Tibial artery (tissue), 4 donors: ENCODE measurements around the gene NTRK2.

Experiments
- DNase-seq, 2 donors: peaks; one replicate each; pipeline ENCODE4 v3.0.0-alpha.2; 2019
- H3K27ac ChIP-seq, 2 donors: fragments of 200-600 bp; sonication (generic) in 1 of 2; 1 replicate in 1 of 2; 2 replicates in 1 of 2; pipeline ENCODE4 v1.5.1; 2018 to 2019; ENCODE audit warnings: mild to moderate bottlenecking in 1 of 2
- H3K27me3 ChIP-seq, 2 donors: fragments of 200-600 bp; sonication (generic) in 1 of 2; one replicate each; pipeline versions ENCODE4 v1.5.1 to v1.6.0; 2016 to 2019
- H3K36me3 ChIP-seq, 3 donors: fragments of 200-600 bp; sonication (generic) in 2 of 3; one replicate each; pipeline ENCODE4 v1.5.1; 2016 to 2019; ENCODE audit warnings: mild to moderate bottlenecking in 2 of 3
- H3K4me1 ChIP-seq, 4 donors: fragments of 200-600 bp; sonication (generic) in 2 of 4; 1 replicate in 3 of 4; 2 replicates in 1 of 4; pipeline ENCODE4 v1.5.1; 2016 to 2019
- H3K4me3 ChIP-seq, 2 donors: fragments of 200-600 bp; sonication (generic) in 1 of 2; 1 replicate in 1 of 2; 2 replicates in 1 of 2; pipeline ENCODE4 v1.5.1; 2018 to 2019; ENCODE audit warnings: mild to moderate bottlenecking in 2 of 2
- H3K9me3 ChIP-seq, 3 donors: fragments of 200-600 bp; sonication (generic) in 1 of 3; one replicate each; pipeline ENCODE4 v1.5.1; 2016 to 2019
- intact Hi-C: fragments of 100-400 bp; cut with DNase I; formaldehyde crosslinking; loops from one replicate; pipeline ENCODE4 v1.15.0; 2023; ENCODE audit warnings: low total_unique reads
- TF ChIP-seq, protein P1 (sequence below), 2 experiments: fragments of 200-600 bp in 1 of 2; fragments of 450-650 bp in 1 of 2; IDR thresholded peaks; one replicate each; pipeline ENCODE4 v1.5.1; 2017 to 2019; ENCODE audit warnings: antibody characterized with exemption in 2 of 2, mild to moderate bottlenecking in 1 of 2, moderate library complexity in 1 of 2

NTRK2 gene

DNA sequence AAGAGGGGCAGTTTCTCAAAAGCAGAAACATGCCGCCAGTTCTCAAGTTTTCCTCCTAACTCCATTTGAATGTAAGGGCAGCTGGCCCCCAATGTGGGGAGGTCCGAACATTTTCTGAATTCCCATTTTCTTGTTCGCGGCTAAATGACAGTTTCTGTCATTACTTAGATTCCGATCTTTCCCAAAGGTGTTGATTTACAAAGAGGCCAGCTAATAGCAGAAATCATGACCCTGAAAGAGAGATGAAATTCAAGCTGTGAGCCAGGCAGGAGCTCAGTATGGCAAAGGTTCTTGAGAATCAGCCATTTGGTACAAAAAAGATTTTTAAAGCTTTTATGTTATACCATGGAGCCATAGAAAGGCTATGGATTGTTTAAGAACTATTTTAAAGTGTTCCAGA lies 142.8 kb downstream of the NTRK2 start:
- no peak overlapping the region for H3K27ac ChIP-seq
- H3K36me3 ChIP-seq = no peaks in the 10 kb centered on the region
- no peak overlapping the region for H3K4me3 ChIP-seq
- H3K27me3 ChIP-seq = no peaks in the 10 kb centered on the region
- H3K9me3 ChIP-seq = no peaks in the 10 kb centered on the region
- TF ChIP-seq, protein P1, sequence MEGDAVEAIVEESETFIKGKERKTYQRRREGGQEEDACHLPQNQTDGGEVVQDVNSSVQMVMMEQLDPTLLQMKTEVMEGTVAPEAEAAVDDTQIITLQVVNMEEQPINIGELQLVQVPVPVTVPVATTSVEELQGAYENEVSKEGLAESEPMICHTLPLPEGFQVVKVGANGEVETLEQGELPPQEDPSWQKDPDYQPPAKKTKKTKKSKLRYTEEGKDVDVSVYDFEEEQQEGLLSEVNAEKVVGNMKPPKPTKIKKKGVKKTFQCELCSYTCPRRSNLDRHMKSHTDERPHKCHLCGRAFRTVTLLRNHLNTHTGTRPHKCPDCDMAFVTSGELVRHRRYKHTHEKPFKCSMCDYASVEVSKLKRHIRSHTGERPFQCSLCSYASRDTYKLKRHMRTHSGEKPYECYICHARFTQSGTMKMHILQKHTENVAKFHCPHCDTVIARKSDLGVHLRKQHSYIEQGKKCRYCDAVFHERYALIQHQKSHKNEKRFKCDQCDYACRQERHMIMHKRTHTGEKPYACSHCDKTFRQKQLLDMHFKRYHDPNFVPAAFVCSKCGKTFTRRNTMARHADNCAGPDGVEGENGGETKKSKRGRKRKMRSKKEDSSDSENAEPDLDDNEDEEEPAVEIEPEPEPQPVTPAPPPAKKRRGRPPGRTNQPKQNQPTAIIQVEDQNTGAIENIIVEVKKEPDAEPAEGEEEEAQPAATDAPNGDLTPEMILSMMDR (IDR thresholded peaks at IDR 0.05) = no peak
- DNase-seq = no peak
- intact Hi-C loops = no loop called here
- peaks cover 0 to 8% (median 4%) of the 10 kb centered on the region in 4 donors for H3K4me1 ChIP-seq

DNA sequence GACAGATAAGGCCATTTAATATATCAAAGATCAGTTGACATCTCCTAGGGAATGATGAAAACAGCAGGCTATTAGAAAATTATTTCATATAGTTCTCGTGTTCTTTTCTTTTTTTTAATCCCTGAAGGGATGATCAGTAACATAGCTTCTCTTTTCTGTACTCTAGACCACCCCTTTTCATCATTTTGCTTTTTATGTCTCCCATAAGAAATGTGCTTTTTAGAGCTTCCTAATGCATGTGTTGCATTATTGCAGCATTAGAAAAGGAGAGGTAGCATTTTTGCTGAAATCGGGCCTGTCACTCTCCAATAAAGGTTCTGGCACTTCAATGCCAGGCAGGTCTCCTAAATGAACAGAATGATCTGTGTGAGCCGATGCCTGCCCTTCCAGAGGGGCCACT lies 143.3 kb downstream of the NTRK2 start:
- intact Hi-C loops = no loop called here
- DNase-seq = no peak

DNA sequence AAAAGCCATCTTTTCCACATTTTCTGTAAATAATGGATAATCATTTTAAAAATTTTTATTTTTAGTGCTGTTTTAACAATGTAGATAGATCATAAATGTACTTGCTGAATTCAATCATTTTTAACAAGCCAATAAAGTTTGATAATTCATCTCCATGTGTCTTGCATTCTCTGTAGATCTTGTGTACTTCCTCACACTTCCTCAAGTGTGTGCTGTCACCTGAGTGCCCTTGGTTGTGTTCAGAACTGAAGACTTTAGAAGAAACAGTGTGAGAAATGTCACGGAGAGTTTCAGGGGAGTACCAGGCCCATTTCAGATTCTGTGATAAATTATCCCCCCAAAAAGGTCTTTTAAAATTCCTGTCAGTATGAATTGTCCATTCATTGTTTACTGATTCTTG lies 146.0 kb downstream of the NTRK2 start:
- H3K27me3 ChIP-seq = no peaks in the 10 kb centered on the region
- intact Hi-C loops = no loop called here
- TF ChIP-seq, protein P1 (IDR thresholded peaks at IDR 0.05) = no peak
- H3K36me3 ChIP-seq = no peaks in the 10 kb centered on the region
- no peak for DNase-seq
- H3K4me3 ChIP-seq = no peak overlapping the region
- no peaks in the 10 kb centered on the region for H3K9me3 ChIP-seq
- H3K4me1 ChIP-seq = peaks cover 0 to 2% (median 0%) of the 10 kb centered on the region in 4 donors
- H3K27ac ChIP-seq = no peak overlapping the region

More for the DNA sequence above, 143.3 kb downstream of the NTRK2 start:
- H3K4me3 ChIP-seq = no peak overlapping the region
- peaks cover 0 to 8% (median 4%) of the 10 kb centered on the region in 4 donors for H3K4me1 ChIP-seq
- no peaks in the 10 kb centered on the region for H3K27me3 ChIP-seq
- TF ChIP-seq, protein P1 (IDR thresholded peaks at IDR 0.05) = no peak
- H3K9me3 ChIP-seq = no peaks in the 10 kb centered on the region
- no peaks in the 10 kb centered on the region for H3K36me3 ChIP-seq
- no peak overlapping the region for H3K27ac ChIP-seq

DNA sequence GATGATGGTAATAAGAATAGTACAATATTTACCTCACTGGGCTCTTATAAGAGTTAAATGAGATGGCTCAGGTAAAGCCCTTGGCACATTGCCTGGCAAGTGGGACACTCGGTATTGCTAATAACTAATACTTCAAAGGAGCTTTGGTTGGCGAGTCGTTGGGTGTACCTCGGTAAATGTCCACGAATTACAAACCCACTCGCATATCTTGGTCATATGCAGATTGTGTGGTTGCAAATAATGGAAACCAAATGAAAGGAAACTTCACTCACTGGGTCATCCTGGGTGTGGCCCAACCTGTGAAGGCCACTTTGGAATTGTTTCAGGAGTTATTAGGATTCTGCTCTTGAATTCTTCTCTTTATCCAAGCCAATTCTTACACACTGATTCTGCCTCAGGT lies 147.5 kb downstream of the NTRK2 start:
- no peak overlapping the region for H3K27ac ChIP-seq
- TF ChIP-seq, protein P1 (IDR thresholded peaks at IDR 0.05) = no peak
- H3K36me3 ChIP-seq = no peaks in the 10 kb centered on the region
- H3K27me3 ChIP-seq = no peaks in the 10 kb centered on the region
- H3K9me3 ChIP-seq = no peaks in the 10 kb centered on the region
- peaks cover 0 to 17% (median 9%) of the 10 kb centered on the region in 4 donors for H3K4me1 ChIP-seq
- no peak overlapping the region for H3K4me3 ChIP-seq
- DNase-seq = no peak
- intact Hi-C loops = no loop called here

DNA sequence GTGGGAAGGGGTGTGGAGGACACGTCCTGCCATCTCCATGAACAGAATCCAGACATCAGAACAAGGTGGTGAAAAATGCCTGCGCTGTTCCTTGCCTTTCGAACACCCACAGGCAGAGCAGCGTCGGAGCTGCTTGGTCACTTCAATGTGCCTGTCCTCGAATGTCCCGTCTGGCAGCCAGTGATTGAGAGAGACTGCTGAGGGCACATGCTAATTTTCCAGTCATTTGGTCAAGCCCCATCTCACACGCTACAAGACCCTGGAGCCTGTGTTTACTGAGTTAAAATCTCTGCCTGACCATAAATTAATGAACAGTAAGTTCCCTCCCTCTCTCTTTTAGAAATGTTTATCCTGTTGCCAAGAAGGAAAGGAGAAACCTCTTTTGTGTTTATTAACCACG lies 149.3 kb downstream of the NTRK2 start:
- no peaks in the 10 kb centered on the region for H3K9me3 ChIP-seq
- no peaks in the 10 kb centered on the region for H3K36me3 ChIP-seq
- peaks cover 0 to 34% (median 26%) of the 10 kb centered on the region in 4 donors for H3K4me1 ChIP-seq
- H3K27ac ChIP-seq = no peak overlapping the region
- DNase-seq = no peak
- intact Hi-C loops = no loop called here
- H3K4me3 ChIP-seq = no peak overlapping the region
- TF ChIP-seq, protein P1 (IDR thresholded peaks at IDR 0.05) = no peak
- no peaks in the 10 kb centered on the region for H3K27me3 ChIP-seq

DNA sequence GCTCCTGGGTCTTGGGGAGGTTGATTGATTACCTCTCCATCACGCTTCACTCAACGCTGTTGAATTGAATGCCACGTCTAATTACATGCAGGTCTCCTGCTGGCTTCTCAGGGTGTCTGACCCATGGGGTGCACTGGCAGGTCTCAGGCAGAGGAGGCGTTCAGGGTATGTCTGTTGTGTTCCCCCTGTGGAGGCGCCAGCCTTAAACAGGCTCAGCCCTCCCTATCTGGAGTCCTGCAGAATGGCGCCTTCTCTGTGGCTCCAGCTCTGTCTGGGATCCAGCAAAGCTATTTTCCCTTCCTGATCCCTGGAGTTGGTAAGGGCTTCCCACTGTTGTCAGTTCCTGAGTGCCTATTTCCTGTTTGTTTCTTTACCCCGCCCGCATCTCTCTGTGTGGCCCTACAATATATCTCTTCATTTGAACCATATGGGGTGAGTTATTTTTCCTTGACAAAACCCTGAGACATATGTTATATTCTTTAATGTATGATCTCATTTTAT lies 150.0 kb downstream of the NTRK2 start:
- Histone ChIP-seq H3K27ac (no peak overlapping the region), H3K36me3 (no peaks in the 10 kb centered on the region), H3K27me3 (no peaks in the 10 kb centered on the region), H3K9me3 (no peaks in the 10 kb centered on the region), H3K4me3 (no peak overlapping the region), H3K4me1 (peaks cover 0 to 42% (median 33%) of the 10 kb centered on the region in 4 donors)
- intact Hi-C loops = no loop called here
- TF ChIP-seq, protein P1 (IDR thresholded peaks at IDR 0.05) = no peak
- no peak for DNase-seq
